Esophagus squamous epithelium (tissue), 5 donors: Measurements from ENCODE around the gene NR6A1. TPM values are rescaled to one million over a fixed set of nuclear protein-coding genes. Genes with fewer than 3 reads are reported as not detected.

Experiments used
- DNase-seq: peaks from one replicate; lab custom pipeline; 2025; lab: John Stamatoyannopoulos, UW
- H3K27ac ChIP-seq, 4 donors: fragments of 200-600 bp; sonication (generic); one replicate each; pipeline ENCODE4 v1.5.1; 2016 to 2019; ENCODE audit warnings: mild to moderate bottlenecking in 1 of 4
- H3K27me3 ChIP-seq, 4 donors: fragments of 200-600 bp; sonication (generic); 1 replicate in 3 of 4; 2 replicates in 1 of 4; pipeline versions ENCODE4 v1.5.1 to v1.6.0; 2017 to 2021; ENCODE audit warnings: antibody characterized with exemption in 1 of 4
- H3K36me3 ChIP-seq, 3 donors: fragments of 200-600 bp; sonication (generic); one replicate each; pipeline ENCODE4 v1.5.1; 2016 to 2019
- H3K4me1 ChIP-seq, 3 donors: fragments of 200-600 bp; sonication (generic); one replicate each; pipeline ENCODE4 v1.5.1; 2017 to 2019
- H3K4me3 ChIP-seq, 4 donors: fragments of 200-600 bp; sonication (generic); 1 replicate in 3 of 4; 2 replicates in 1 of 4; pipeline ENCODE4 v1.5.1; 2016 to 2019; ENCODE audit warnings: mild to moderate bottlenecking in 2 of 4, moderate library complexity in 1 of 4
- H3K9me3 ChIP-seq, 3 donors: fragments of 200-600 bp; sonication (generic); one replicate each; pipeline ENCODE4 v1.5.1; 2016 to 2019
- POLR2A ChIP-seq, 4 donors: fragments of 450-650 bp; IDR thresholded peaks; one replicate each; pipeline ENCODE4 v1.6.1; 2017; ENCODE audit warnings: antibody characterized with exemption in 4 of 4, mild to moderate bottlenecking in 4 of 4, moderate library complexity in 3 of 4
- WGBS, 2 donors: methylation state at CpG; one replicate each; pipeline ENCODE4 v1.1.5; 2018; 5-methylcytosine and 5-hydroxymethylcytosine counted together
- intact Hi-C: fragments of 100-400 bp; cut with DNase I; formaldehyde crosslinking; loops from one replicate; pipeline ENCODE4 v1.15.0; 2022
- total RNA-seq, 4 donors: library from RNA; depleted of rRNA; stranded (reverse); fragments of >200 nt; gene quantifications; one replicate each; pipeline ENCODE4 v1.1.0, GENCODE V29; 2016
- TF ChIP-seq, protein P1 (sequence below), 6 experiments: fragments of 450-650 bp in 4 of 6; fragments of 200-600 bp in 2 of 6; sonication (generic) in 2 of 6; IDR thresholded peaks; one replicate each; pipeline ENCODE4 v1.5.1; 2016 to 2019; ENCODE audit warnings: antibody characterized with exemption in 6 of 6, mild to moderate bottlenecking in 4 of 6, moderate library complexity in 4 of 6
- donor health status: DM: yes; HTN: yes; CAD: no.

The NR6A1 gene
- total RNA-seq, 4 donors from 2014 or later = 1.9 to 4.0 (median 2.7) TPM

DNA sequence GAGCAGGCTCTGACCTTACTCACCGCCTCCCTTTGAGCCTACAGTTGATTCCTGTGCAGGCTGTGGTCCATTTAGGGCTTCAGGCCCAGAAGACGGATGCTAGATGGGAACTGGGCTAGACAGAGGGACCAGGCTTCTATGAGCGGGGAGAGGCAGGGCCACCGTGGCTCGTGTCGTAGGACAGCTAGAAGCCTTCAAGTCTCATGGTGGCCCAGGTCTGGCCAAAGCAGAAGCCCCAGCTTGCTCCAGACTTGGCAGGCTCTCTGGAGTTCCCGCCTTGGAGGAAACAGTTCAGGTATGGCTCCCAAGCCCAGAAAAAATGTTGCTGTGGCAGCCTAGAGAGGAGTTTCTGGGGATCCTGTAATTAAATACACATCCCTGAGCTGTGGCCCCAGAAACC lies 253.0 kb downstream of the NR6A1 start:
- H3K9me3 ChIP-seq = no peaks in the 10 kb centered on the region
- WGBS, 2 donors = 85 to 87% methylated on average over 4 of the region's 7 CpGs
- peaks cover 0 to 11% (median 0%) of the 10 kb centered on the region in 3 donors for H3K36me3 ChIP-seq
- H3K27me3 ChIP-seq = no peaks in the 10 kb centered on the region
- TF ChIP-seq, protein P1, sequence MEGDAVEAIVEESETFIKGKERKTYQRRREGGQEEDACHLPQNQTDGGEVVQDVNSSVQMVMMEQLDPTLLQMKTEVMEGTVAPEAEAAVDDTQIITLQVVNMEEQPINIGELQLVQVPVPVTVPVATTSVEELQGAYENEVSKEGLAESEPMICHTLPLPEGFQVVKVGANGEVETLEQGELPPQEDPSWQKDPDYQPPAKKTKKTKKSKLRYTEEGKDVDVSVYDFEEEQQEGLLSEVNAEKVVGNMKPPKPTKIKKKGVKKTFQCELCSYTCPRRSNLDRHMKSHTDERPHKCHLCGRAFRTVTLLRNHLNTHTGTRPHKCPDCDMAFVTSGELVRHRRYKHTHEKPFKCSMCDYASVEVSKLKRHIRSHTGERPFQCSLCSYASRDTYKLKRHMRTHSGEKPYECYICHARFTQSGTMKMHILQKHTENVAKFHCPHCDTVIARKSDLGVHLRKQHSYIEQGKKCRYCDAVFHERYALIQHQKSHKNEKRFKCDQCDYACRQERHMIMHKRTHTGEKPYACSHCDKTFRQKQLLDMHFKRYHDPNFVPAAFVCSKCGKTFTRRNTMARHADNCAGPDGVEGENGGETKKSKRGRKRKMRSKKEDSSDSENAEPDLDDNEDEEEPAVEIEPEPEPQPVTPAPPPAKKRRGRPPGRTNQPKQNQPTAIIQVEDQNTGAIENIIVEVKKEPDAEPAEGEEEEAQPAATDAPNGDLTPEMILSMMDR (IDR thresholded peaks at IDR 0.05) = no peak
- no peak for TF ChIP-seq POLR2A (IDR thresholded peaks at IDR 0.05)
- H3K27ac ChIP-seq = no peak overlapping the region
- H3K4me3 ChIP-seq = no peak overlapping the region
- no peak for DNase-seq
- no peaks in the 10 kb centered on the region for H3K4me1 ChIP-seq
- intact Hi-C loops = no loop called here

DNA sequence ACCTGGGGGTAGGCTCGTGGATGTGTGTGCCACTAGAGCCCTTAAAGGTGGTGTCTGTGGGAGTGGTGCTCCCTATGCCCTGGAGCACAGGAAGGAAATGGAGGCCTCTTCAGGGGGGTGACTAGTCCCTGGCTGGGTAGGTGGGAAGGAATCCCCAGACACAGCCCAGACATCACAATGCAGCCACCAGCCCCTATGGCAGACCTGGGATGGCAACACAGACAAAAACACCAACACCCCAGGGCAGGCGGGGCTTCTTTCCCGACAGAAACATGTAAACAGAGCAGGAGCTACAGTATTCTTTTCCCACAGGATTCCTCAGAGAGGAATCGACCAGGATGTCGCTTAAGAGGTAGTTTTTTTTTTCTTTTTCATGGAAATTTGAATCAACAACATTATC lies 253.5 kb downstream of the NR6A1 start:
- Histone ChIP-seq H3K36me3 (peaks cover 0 to 11% (median 0%) of the 10 kb centered on the region in 3 donors), H3K27me3 (peaks cover 0 to 2% (median 0%) of the 10 kb centered on the region in 4 donors), H3K4me3 (no peak overlapping the region), H3K27ac (no peak overlapping the region), H3K4me1 (no peaks in the 10 kb centered on the region), H3K9me3 (no peaks in the 10 kb centered on the region)
- intact Hi-C loops = no loop called here
- no peak for DNase-seq
- 73 to 80% methylated on average over 4 of the region's 5 CpGs for WGBS, 2 donors
- TF ChIP-seq, protein P1 (IDR thresholded peaks at IDR 0.05) = no peak
- TF ChIP-seq POLR2A (IDR thresholded peaks at IDR 0.05) = no peak

DNA sequence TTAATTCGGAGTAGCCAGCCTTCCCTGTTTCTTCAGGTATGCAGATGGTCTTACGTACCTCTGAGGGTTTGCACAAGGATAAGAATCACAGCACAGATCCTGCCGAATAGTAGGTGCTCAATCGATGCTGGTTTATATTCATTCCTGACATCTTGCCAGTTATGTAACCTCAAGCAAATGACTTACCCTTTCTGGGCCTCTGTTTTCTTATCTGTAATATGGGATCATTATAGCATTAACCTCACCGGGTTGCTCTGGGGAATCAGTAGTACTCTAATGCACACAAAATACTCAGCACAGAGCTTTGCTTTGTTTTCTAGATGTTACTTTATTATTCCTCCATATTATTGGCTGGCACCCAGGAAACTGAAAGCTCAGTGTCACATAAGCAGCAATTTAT lies 256.2 kb downstream of the NR6A1 start:
- Histone ChIP-seq H3K4me3 (no peak overlapping the region), H3K27me3 (peaks cover 0 to 8% (median 0%) of the 10 kb centered on the region in 4 donors), H3K9me3 (no peaks in the 10 kb centered on the region), H3K27ac (no peak overlapping the region), H3K36me3 (no peaks in the 10 kb centered on the region), H3K4me1 (no peaks in the 10 kb centered on the region)
- WGBS, 2 donors = 75 to 77% methylated on average over 4 to 5 of the region's 5 CpGs
- no peak for DNase-seq
- TF ChIP-seq, protein P1 (IDR thresholded peaks at IDR 0.05) = no peak
- no peak for TF ChIP-seq POLR2A (IDR thresholded peaks at IDR 0.05)
- intact Hi-C loops = no loop called here

DNA sequence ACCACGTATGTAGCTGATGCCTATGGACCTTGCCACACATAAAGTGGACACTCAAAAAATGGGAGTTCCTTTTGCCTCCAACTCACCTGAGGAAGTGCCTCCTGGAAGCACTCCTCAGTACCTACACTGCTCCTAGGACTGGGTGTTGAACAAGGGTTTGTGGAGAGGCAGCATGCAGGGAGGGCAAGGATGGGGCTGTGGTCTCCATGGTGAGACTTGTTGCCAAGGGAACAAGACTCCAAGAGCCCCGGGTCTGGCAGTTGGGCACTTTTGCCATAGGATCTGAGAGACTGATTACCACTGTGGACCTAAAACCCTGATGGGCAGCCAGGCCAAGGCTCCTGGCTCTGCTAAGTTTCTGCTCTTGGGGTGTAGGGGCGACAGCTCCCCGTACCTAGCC lies 257.0 kb downstream of the NR6A1 start:
- intact Hi-C loops = no loop called here
- WGBS, 2 donors = 65 to 100% methylated on average over 1 to 3 of the region's 4 CpGs

DNA sequence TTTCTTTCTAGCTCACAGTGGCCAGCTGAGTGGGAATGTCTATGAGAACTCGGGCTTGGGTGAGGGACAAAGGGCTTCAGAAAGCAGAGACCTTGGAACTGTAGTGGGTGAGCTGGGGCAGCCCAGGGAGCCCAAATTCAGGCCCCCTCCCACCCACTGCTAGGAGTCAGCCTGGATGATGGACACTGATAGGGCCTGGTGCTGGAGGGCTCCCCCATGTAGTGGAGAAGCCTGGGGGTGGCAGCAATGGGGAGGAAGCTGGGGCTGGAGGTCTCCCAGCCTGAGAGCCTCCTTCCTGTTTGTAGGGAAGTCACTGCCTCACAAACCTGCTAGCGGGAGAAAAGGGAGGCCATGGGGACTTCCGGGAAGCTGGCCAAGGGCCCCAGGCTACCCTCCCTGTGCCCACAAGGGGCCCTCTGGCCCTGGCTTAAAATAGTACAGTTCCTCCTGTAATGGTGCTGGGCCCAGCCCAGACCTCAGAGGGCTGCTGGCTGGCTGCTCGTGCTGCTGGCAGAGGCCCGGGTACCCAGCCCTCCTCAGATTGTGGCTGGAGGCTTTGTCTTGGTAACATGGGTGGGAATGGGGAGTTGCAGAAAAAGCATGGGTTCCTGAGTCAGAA lies 257.6 kb downstream of the NR6A1 start:
- WGBS, 2 donors = 33 to 47% methylated on average over 1 to 2 of the region's 5 CpGs
- no peak for DNase-seq
- Histone ChIP-seq H3K9me3 (no peaks in the 10 kb centered on the region), H3K27me3 (peaks cover 0 to 8% (median 0%) of the 10 kb centered on the region in 4 donors), H3K4me1 (no peaks in the 10 kb centered on the region), H3K27ac (no peak overlapping the region), H3K36me3 (no peaks in the 10 kb centered on the region), H3K4me3 (no peak overlapping the region)
- TF ChIP-seq, protein P1 (IDR thresholded peaks at IDR 0.05) = no peak
- TF ChIP-seq POLR2A (IDR thresholded peaks at IDR 0.05) = no peak
- intact Hi-C loops = no loop called here

More for the DNA sequence above, 257.0 kb downstream of the NR6A1 start:
- Histone ChIP-seq H3K36me3 (no peaks in the 10 kb centered on the region), H3K27ac (no peak overlapping the region), H3K9me3 (no peaks in the 10 kb centered on the region), H3K27me3 (peaks cover 0 to 8% (median 0%) of the 10 kb centered on the region in 4 donors), H3K4me3 (no peak overlapping the region), H3K4me1 (no peaks in the 10 kb centered on the region)
- TF ChIP-seq, protein P1 (IDR thresholded peaks at IDR 0.05) = no peak
- no peak for TF ChIP-seq POLR2A (IDR thresholded peaks at IDR 0.05)
- DNase-seq = no peak
